ENCODE data around the gene NKX2-8.

- TF ChIP-seq CTCF (optimal IDR thresholded peaks at IDR 0.05 in 1 of 3, IDR thresholded peaks at IDR 0.05 in 1 of 3, conservative IDR thresholded peaks at IDR 0.05 in 1 of 3; ENCODE audit: extremely low read depth in 1 of 3, insufficient read depth in 2 of 3, low read length in 3 of 3) (no peak), EZH2 (IDR thresholded peaks at IDR 0.05; ENCODE audit: low read length) (no peak)
Observed at GRCh38 chr14:36538051-36538450, 44.4 kb downstream of the NKX2-8 start.

Data from keratinocyte (primary cell).